Brain pericyte (primary cell): ENCODE results near the gene DLX1.
"Not testable (repeated sequence)": the region's sequence is repeated elsewhere in the genome, so short reads cannot be mapped to it uniquely, and the experiment has no call there.

Experiments used
- DNase-seq: peaks from one replicate; pipeline ENCODE4 v3.0.0-alpha.2; 2012; ENCODE audit warnings: low read depth, low spot score

The DLX1 gene

DNA sequence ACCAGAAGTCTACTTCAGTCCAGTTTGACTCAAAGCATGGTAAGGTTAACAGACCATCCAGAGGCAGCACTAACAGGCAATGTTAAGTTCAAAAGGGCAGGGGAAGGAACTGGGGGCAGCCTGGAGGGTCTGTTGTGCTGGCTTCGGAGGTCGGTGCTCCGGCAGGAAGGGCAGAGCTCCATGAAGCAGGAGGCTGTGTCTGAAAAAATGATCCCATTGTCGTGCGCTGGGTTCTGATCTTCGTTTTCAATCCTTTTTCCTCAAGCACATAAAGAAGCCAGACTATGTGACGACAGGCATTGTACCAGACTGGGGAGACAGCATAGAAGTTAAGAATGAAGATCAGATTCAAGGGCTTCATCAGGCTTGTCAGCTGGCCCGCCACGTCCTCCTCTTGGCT lies 21.9 kb upstream of the DLX1 start:
- DNase-seq = no peak

GRCh38 chr2:172065111-172065510 lies 20.2 kb upstream of the DLX1 start:
- DNase-seq = no peak

- DNase-seq = no peak
Observed at GRCh38 chr2:172066394-172066886, 18.9 kb upstream of the DLX1 start.

GRCh38 chr2:172067905-172068304 lies 17.4 kb upstream of the DLX1 start:
- DNase-seq = not testable (repeated sequence)

DNA sequence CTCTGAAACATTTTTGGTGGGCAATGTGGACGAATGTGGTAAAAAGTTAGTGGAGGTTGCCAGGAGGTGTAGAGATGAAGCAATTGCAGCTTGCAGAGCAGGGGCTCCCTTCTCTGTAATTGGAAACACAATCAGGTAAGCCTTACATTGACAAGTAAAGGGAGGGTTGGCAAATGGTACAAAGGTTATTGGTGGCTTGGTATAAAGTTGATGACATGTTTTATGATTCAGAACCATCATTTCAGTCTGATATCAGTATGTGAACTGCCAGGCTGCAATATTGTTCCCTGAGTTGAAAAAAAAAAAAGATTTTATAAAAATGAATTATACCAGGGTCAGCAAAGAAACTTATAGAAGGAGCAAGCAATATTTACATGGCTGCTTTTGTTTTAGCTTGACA lies 14.4 kb upstream of the DLX1 start:
- no peak for DNase-seq

DNA sequence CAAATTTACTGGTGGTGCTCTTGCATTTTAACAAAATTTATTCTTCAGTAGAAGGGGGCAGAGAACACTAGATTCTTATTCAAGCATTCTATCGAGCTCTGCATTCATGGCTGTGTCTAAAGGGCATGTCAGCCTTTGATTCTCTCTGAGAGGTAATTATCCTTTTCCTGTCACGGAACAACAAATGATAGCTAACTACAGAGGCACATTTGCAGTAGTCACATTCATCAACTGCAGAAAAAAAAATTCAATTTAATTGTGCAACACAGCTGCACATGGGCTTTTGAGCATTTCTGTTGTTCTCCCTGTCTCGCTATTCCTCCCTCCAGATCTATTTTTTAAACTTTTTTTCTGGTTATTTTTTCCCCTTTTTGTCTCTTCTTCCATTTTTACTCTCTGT lies 13.0 kb upstream of the DLX1 start:
- DNase-seq = no peak

DNA sequence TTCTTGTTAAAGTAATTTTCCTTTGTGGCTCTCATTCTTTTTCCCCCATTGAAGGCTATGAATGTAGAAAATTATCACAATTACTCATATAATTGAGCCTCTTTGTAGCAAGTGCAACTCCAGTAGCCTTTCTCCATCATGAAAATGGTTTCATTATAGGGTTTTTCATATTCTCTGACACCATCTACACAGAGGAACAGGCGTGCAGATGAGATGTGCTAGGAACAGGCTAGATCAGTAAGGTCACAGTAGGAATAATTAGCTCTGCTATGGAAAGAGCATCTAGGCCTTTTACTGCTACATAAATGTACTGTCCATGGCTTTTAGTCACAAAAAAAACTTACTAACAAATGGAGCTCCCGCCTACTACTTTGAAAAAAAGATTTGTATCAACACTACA lies 12.6 kb upstream of the DLX1 start:
- DNase-seq = no peak

DNA sequence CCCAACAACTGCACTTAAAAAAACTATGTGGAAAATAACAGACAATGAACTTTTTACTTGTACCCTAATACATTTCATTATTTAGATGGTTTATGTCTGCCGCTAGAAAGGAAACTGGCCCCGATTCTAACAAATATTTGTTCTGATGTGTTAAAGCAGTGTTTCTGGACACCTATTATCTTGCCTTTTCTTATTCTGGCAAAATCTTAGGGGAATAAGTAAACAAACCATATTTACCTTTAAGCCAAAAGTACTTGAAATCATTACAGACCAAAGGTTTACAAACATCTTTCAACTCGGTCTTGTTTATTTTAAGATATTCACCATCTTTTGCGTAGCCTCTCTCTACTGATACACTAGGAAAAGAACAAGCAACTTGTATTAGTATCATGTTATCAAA lies 11.8 kb upstream of the DLX1 start:
- no peak for DNase-seq

DNA sequence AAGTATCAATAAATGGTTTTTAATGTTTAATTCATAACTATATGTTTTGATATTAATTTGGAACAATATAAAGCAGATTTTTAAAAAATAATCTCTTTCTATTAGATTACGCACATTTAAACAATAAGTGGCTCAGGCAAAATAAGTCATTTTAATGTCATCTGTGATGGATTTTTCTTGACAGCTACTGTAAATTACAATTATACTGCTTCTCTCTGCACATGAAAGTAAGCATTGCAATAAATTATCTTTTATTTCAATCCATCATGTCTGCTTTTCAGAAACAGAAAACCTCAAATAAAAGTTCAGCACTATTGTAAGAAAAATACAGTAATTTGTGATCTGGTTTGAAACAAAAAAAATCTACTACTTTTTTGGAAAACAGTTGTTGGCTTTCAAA lies 11.1 kb upstream of the DLX1 start:
- DNase-seq = no peak

DNA sequence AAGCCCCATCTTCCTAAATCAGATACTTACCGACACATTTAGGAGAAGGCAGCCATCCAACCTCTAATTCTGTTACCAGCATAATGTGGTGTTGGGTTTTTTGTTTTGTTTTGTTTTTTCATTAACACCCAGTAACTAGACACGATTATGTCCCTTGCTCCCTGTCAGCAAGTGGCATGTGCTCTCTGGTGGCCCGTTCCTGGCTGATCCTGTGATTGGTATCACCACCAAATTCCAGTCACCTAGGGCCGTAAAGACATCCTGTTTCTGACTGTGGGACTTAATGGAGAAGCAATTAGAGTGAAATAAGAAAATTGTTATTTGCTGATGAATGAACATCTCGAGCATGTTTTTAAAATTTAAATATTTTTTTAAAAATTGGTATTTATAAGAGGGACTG lies 5.9 kb upstream of the DLX1 start:
- no peak for DNase-seq

- no peak for DNase-seq
Observed at GRCh38 chr2:172079838-172080640, 5.3 kb upstream of the DLX1 start.

GRCh38 chr2:172080641-172081220 lies 4.6 kb upstream of the DLX1 start:
- no peak for DNase-seq

- no peak for DNase-seq
Observed at GRCh38 chr2:172081221-172082022, 3.9 kb upstream of the DLX1 start.

- no peak for DNase-seq
Observed at GRCh38 chr2:172082105-172082943, 3.0 kb upstream of the DLX1 start.

GRCh38 chr2:172082944-172083627 lies 2.2 kb upstream of the DLX1 start:
- DNase-seq = no peak

DNA sequence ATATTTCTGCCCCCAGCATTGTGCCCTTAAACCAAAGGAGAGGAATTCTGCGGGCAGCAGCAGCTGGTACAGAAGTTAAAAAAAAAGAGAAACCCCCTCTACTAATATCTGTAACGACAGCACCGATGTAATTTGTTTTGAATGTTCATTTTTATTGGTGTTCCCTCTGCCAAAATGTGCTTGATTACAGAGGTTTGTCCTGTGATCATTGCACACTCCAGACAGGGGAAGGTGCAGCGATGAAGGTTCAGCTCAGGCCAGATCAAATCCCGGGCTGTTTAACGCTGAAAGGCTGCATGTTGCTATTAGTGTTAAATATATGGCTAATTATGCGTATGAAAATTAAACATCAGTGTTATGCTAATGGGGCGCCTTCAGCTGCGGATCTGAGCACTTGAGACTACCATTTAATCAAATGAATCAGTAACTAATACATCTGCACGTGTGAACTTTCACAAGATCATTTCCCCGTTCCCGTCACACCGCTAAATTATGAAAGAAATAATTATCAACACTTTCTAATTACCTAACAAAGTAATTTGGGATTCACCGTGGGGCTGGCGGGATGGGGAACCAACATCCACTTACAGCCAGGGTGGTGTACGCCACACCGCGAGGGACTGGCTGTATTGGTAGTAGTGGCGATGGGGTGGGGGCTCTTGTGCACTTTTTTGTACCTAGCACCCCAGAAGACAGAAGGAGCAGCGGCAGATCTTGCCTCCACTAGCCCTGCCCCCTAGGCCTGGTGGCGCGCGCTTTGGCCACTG lies 1.5 kb upstream of the DLX1 start:
- no peak for DNase-seq

DNA sequence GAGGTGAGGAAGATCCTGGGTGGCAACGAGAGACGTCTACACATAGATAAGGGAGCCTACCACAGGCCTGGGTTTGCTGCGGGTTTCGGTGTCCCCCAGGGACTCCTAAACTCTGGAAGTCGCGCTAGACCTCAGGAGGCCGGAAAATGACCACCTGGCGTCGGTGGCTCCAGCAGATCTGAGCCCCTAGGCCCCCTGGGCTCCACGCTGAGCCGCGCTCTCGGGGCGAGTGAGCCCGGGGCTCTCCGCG lies 987 bp upstream of the DLX1 start:
- no peak for DNase-seq

DNA sequence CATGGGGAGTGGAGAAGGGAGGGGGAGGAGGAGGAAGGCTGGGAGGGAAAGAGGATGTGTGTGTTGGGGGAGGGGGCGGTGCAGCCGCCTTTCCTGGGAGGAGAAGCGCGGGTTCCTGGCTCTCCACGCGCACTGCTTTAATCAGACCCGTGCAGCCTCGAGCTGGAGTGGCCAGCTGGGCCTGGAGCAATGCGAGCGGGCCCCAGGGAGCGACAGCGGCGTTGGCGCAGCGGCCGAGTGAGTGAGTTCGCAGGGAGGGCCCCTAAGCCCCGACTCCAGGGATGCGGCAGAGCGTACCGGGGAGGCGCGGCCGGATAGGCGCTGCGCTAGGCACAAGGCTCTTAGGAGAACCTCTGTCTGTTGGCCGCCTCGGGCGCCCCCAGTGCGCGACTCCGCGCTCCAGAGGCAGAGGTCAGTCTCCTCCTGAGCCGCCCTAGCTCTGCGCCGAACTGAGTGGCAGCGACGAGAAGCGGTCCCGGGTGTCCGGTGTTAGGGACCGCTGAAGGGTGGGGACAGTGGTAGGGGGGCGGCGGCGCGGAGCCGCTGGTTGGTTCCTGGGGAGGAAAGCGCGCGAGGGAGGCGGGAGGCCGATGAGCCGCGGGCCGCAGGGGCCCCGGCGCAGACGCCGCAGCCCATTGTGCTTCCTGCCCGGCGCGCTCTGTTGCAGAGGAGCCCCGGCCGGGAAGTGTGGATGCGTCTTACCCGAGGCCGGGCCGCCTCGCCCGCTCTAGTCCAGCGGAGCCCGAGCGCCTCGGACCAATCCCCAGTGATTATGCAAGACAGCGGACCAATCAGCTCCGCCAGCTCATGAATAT lies 455 bp upstream of the DLX1 start:
- DNase-seq = peak; percentile 59
